ENCODE measurements around the gene CCDC141.

Gene CCDC141

DNA sequence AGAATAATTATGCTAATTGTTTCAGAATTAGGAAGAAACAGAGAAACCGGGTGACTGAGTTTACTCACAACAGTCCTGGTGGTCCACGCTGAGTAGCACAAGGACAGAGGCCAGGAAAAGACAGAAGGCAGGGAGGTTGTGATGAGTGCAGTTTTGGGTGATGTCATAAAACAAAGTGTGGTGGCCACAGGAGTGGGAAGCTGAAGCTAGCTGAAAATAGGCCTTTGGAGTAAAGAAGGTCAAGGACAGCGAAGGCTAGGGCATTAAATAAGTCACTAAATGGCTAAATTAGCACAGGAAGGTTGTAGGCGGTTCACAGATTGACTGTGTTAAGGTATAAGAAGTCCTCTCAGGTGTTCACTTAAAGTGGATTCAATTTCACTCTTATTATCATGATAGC is 121.9 kb downstream of the CCDC141 start:
- ChIA-PET CTCF (interaction anchor here (1.3 kb wide), 1 partner anchor 11 kb away, joined by 5 read pairs; no protein-coding TSS in a partner anchor), POLR2A (no interaction called here)

DNA sequence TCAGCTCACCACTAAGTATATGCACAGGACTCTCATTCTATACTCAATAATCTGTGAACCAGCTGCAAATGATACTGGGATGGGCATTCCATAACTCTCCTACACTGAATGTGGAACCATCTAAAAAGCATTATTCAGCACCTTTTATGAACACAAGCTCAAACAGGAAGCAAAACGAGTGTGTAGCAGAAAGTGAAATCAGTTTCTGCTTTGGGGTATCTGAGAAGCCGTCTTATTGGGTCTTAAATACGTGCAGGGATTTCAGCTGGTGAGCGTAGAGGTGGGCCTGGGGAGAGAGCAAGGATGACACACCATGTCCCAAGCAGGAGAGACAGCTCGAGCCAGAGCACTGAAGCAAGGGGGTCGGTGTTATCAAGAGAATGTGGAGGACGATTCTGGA is 122.8 kb downstream of the CCDC141 start:
- no peak overlapping the region for H3K4me3 ChIP-seq (ENCODE audit: control insufficient read depth in 1 of 7, extremely low read depth in 1 of 7, insufficient read depth in 4 of 7, low read depth in 2 of 7, low read length in 6 of 7)
- peaks cover 0 to 1% (median 0%) of the 10 kb centered on the region in 5 experiments for H3K27me3 ChIP-seq (replicated peaks in 2 of 5; ENCODE audit: control insufficient read depth in 4 of 5, insufficient read depth in 5 of 5, low read length in 4 of 5)
- H3K4me1 ChIP-seq (ENCODE audit: control extremely low read depth in 1 of 4, control insufficient read depth in 4 of 4, insufficient read depth in 4 of 4, low read length in 3 of 4) = no peaks in the 10 kb centered on the region
- H3K27ac ChIP-seq (ENCODE audit: insufficient read depth in 1 of 2, low read depth in 1 of 2, low read length in 2 of 2, poor library complexity in 1 of 2, severe bottlenecking in 2 of 2) = no peak overlapping the region
- no peak for DNase-seq
- H3K36me3 ChIP-seq (ENCODE audit: control insufficient read depth in 4 of 4, insufficient read depth in 4 of 4, low read length in 3 of 4) = peaks cover 0 to 2% (median 0%) of the 10 kb centered on the region in 4 experiments
- ChIA-PET CTCF (interaction anchor here (1.3 kb wide), 1 partner anchor 10 kb away, joined by 5 read pairs; no protein-coding TSS in a partner anchor), POLR2A (no interaction called here)
- peaks cover 0 to 4% (median 0%) of the 10 kb centered on the region in 5 experiments for H3K9me3 ChIP-seq (ENCODE audit: control extremely low read depth in 1 of 5, control insufficient read depth in 4 of 5, insufficient read depth in 2 of 5, low read depth in 1 of 5, low read length in 4 of 5)
- WGBS (ENCODE audit: insufficient coverage) = 72% methylated on average over 6 of the region's 7 CpGs

More for the DNA sequence above, 121.9 kb downstream of the CCDC141 start:
- WGBS (ENCODE audit: insufficient coverage) = 100% methylated on average over 2 of the region's 4 CpGs
- peaks cover 0 to 2% (median 0%) of the 10 kb centered on the region in 4 experiments for H3K36me3 ChIP-seq (ENCODE audit: control insufficient read depth in 4 of 4, insufficient read depth in 4 of 4, low read length in 3 of 4)
- no peak for DNase-seq
- H3K27ac ChIP-seq (ENCODE audit: insufficient read depth in 1 of 2, low read depth in 1 of 2, low read length in 2 of 2, poor library complexity in 1 of 2, severe bottlenecking in 2 of 2) = no peak overlapping the region
- peaks cover 0 to 1% (median 0%) of the 10 kb centered on the region in 5 experiments for H3K27me3 ChIP-seq (replicated peaks in 2 of 5; ENCODE audit: control insufficient read depth in 4 of 5, insufficient read depth in 5 of 5, low read length in 4 of 5)
- no peaks in the 10 kb centered on the region for H3K4me1 ChIP-seq (ENCODE audit: control extremely low read depth in 1 of 4, control insufficient read depth in 4 of 4, insufficient read depth in 4 of 4, low read length in 3 of 4)
- H3K9me3 ChIP-seq (ENCODE audit: control extremely low read depth in 1 of 5, control insufficient read depth in 4 of 5, insufficient read depth in 2 of 5, low read depth in 1 of 5, low read length in 4 of 5) = peaks cover 0 to 4% (median 0%) of the 10 kb centered on the region in 5 experiments
- no peak overlapping the region for H3K4me3 ChIP-seq (ENCODE audit: control insufficient read depth in 1 of 7, extremely low read depth in 1 of 7, insufficient read depth in 4 of 7, low read depth in 2 of 7, low read length in 6 of 7)

GRCh38 chr2:178924817-178925216 is 125.1 kb downstream of the CCDC141 start:
- WGBS (ENCODE audit: insufficient coverage) = no CpG with 5 or more reads among the region's 1 CpG
- H3K36me3 ChIP-seq (ENCODE audit: control insufficient read depth in 4 of 4, insufficient read depth in 4 of 4, low read length in 3 of 4) = peaks cover 0 to 2% (median 0%) of the 10 kb centered on the region in 4 experiments
- H3K27me3 ChIP-seq (replicated peaks in 2 of 5; ENCODE audit: control insufficient read depth in 4 of 5, insufficient read depth in 5 of 5, low read length in 4 of 5) = peaks cover 0 to 1% (median 0%) of the 10 kb centered on the region in 5 experiments
- CTCF ChIA-PET = no interaction called here
- no peaks in the 10 kb centered on the region for H3K4me1 ChIP-seq (ENCODE audit: control extremely low read depth in 1 of 4, control insufficient read depth in 4 of 4, insufficient read depth in 4 of 4, low read length in 3 of 4)
- no peak overlapping the region for H3K4me3 ChIP-seq (ENCODE audit: control insufficient read depth in 1 of 7, extremely low read depth in 1 of 7, insufficient read depth in 4 of 7, low read depth in 2 of 7, low read length in 6 of 7)
- POLR2A ChIA-PET = no interaction called here
- no peak overlapping the region for H3K27ac ChIP-seq (ENCODE audit: insufficient read depth in 1 of 2, low read depth in 1 of 2, low read length in 2 of 2, poor library complexity in 1 of 2, severe bottlenecking in 2 of 2)
- no peak for DNase-seq
- no peaks in the 10 kb centered on the region for H3K9me3 ChIP-seq (ENCODE audit: control extremely low read depth in 1 of 5, control insufficient read depth in 4 of 5, insufficient read depth in 2 of 5, low read depth in 1 of 5, low read length in 4 of 5)

DNA sequence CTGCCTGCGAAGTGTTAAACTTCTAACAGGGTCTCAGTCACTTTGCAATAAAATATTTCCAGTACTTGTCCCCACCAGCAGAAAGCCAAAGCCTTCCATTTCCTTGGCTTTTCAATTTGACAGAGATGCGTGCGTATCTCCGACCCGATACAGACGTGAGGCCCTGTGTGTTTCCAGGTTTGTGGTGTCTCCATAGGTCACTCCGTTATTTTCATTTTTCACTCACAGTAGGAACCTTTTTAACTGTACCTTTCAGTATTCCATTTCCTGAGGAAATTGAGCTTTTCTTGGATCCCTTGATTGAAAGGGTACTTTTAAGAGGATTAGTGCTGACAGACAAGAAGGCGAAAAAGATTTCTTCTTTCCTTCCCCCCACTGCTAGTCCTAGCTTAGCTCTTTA is 126.4 kb downstream of the CCDC141 start:
- Histone ChIP-seq H3K27me3 (replicated peaks in 2 of 5; ENCODE audit: control insufficient read depth in 4 of 5, insufficient read depth in 5 of 5, low read length in 4 of 5) (peaks cover 0 to 1% (median 0%) of the 10 kb centered on the region in 5 experiments), H3K36me3 (ENCODE audit: control insufficient read depth in 4 of 4, insufficient read depth in 4 of 4, low read length in 3 of 4) (peaks cover 0 to 2% (median 0%) of the 10 kb centered on the region in 4 experiments), H3K4me3 (ENCODE audit: control insufficient read depth in 1 of 7, extremely low read depth in 1 of 7, insufficient read depth in 4 of 7, low read depth in 2 of 7, low read length in 6 of 7) (no peak overlapping the region), H3K4me1 (ENCODE audit: control extremely low read depth in 1 of 4, control insufficient read depth in 4 of 4, insufficient read depth in 4 of 4, low read length in 3 of 4) (no peaks in the 10 kb centered on the region), H3K9me3 (ENCODE audit: control extremely low read depth in 1 of 5, control insufficient read depth in 4 of 5, insufficient read depth in 2 of 5, low read depth in 1 of 5, low read length in 4 of 5) (no peaks in the 10 kb centered on the region), H3K27ac (ENCODE audit: insufficient read depth in 1 of 2, low read depth in 1 of 2, low read length in 2 of 2, poor library complexity in 1 of 2, severe bottlenecking in 2 of 2) (no peak overlapping the region)
- no peak for DNase-seq
- 100% methylated on average over 6 of the region's 8 CpGs for WGBS (ENCODE audit: insufficient coverage)
- CTCF ChIA-PET = no interaction called here
- POLR2A ChIA-PET = no interaction called here

DNA sequence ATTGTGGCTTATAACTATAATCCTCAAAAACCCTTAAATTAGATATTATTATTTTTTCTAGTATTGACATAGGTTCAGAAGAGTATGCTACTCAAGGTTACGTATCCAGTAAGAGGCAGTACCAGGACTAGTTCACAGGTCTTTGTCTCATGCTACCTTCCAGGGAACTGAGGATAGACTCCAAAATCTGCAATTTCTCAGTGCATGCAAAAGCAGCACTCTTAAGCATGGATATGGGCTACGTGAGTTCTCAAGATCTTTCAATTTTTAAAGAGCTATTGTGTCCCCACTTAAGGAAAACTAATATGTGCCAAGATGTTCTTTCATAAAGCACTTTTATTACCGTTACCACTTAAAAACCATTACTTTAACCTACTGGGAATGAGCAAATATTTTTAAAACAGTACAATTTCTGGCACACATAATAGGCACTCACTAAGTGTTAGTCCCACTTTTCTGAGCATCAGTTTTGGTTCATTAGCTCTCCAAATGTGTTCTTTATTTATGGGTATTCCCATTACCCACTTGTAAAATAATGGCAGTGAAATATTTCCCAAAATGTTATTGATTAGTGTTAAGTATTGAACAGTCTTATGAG is 128.9 kb downstream of the CCDC141 start:
- DNase-seq = no peak
- H3K4me3 ChIP-seq (ENCODE audit: control insufficient read depth in 1 of 7, extremely low read depth in 1 of 7, insufficient read depth in 4 of 7, low read depth in 2 of 7, low read length in 6 of 7) = no peak overlapping the region
- no peaks in the 10 kb centered on the region for H3K4me1 ChIP-seq (ENCODE audit: control extremely low read depth in 1 of 4, control insufficient read depth in 4 of 4, insufficient read depth in 4 of 4, low read length in 3 of 4)
- H3K9me3 ChIP-seq (ENCODE audit: control extremely low read depth in 1 of 5, control insufficient read depth in 4 of 5, insufficient read depth in 2 of 5, low read depth in 1 of 5, low read length in 4 of 5) = no peaks in the 10 kb centered on the region
- POLR2A ChIA-PET = no interaction called here
- peaks cover 0 to 2% (median 0%) of the 10 kb centered on the region in 4 experiments for H3K36me3 ChIP-seq (ENCODE audit: control insufficient read depth in 4 of 4, insufficient read depth in 4 of 4, low read length in 3 of 4)
- peaks cover 0 to 1% (median 0%) of the 10 kb centered on the region in 5 experiments for H3K27me3 ChIP-seq (replicated peaks in 2 of 5; ENCODE audit: control insufficient read depth in 4 of 5, insufficient read depth in 5 of 5, low read length in 4 of 5)
- CTCF ChIA-PET = no interaction called here
- 100% methylated on average over 2 of the region's 3 CpGs for WGBS (ENCODE audit: insufficient coverage)
- H3K27ac ChIP-seq (ENCODE audit: insufficient read depth in 1 of 2, low read depth in 1 of 2, low read length in 2 of 2, poor library complexity in 1 of 2, severe bottlenecking in 2 of 2) = no peak overlapping the region

GRCh38 chr2:178917555-178917954 is 132.4 kb downstream of the CCDC141 start:
- H3K36me3 ChIP-seq (ENCODE audit: control insufficient read depth in 4 of 4, insufficient read depth in 4 of 4, low read length in 3 of 4) = no peaks in the 10 kb centered on the region
- H3K27me3 ChIP-seq (replicated peaks in 2 of 5; ENCODE audit: control insufficient read depth in 4 of 5, insufficient read depth in 5 of 5, low read length in 4 of 5) = no peaks in the 10 kb centered on the region
- CTCF ChIA-PET = interaction anchor here (1.3 to 1.6 kb wide), 2 partner anchors 10 to 13 kb away, joined by 4 to 5 read pairs; no protein-coding TSS in a partner anchor
- no peak overlapping the region for H3K4me3 ChIP-seq (ENCODE audit: control insufficient read depth in 1 of 7, extremely low read depth in 1 of 7, insufficient read depth in 4 of 7, low read depth in 2 of 7, low read length in 6 of 7)
- DNase-seq = no peak
- no peaks in the 10 kb centered on the region for H3K4me1 ChIP-seq (ENCODE audit: control extremely low read depth in 1 of 4, control insufficient read depth in 4 of 4, insufficient read depth in 4 of 4, low read length in 3 of 4)
- POLR2A ChIA-PET = no interaction called here
- H3K9me3 ChIP-seq (ENCODE audit: control extremely low read depth in 1 of 5, control insufficient read depth in 4 of 5, insufficient read depth in 2 of 5, low read depth in 1 of 5, low read length in 4 of 5) = no peaks in the 10 kb centered on the region
- no peak overlapping the region for H3K27ac ChIP-seq (ENCODE audit: insufficient read depth in 1 of 2, low read depth in 1 of 2, low read length in 2 of 2, poor library complexity in 1 of 2, severe bottlenecking in 2 of 2)
- 100% methylated on average over 1 of the region's 4 CpGs for WGBS (ENCODE audit: insufficient coverage)

DNA sequence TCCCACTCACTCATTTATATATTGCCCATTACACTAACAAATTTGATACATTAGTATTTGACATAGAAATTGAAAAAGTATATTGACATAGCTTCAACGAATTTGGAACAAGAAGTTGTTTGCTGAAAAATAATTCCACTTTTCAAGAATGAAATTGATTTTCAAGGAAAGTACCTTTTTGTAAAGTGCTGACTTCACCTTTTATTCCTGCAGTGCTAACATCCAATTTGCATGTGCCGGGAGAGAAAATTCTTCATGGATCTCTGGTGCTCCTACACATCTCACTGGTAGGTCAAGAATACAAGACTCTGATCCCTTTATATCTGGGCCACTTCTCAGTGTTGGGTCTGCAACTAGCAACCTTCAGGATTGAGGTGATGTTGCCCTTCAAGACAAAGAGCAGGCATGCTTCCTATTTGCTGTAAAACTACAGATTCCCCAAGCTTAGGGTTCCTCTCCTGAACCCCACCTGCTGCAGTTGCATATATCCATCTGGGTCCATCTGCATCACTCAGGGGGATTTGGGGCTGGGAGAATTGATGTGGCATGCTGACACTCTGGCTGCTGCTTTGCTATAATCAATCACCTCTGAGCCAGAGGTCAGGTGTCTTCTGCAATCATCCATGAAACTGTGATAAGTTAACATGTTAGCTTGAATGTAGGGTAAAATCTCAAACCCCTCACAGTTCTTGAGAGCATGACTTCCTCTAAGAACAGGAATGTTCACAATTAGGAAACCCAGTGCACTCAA is 134.3 kb downstream of the CCDC141 start:
- H3K4me1 ChIP-seq (ENCODE audit: control extremely low read depth in 1 of 4, control insufficient read depth in 4 of 4, insufficient read depth in 4 of 4, low read length in 3 of 4) = no peaks in the 10 kb centered on the region
- no peak overlapping the region for H3K4me3 ChIP-seq (ENCODE audit: control insufficient read depth in 1 of 7, extremely low read depth in 1 of 7, insufficient read depth in 4 of 7, low read depth in 2 of 7, low read length in 6 of 7)
- DNase-seq = no peak
- ChIA-PET POLR2A (no interaction called here), CTCF (interaction anchor here (0.8 to 2.1 kb wide), 5 partner anchors 12 to 214 kb away, joined by 3 to 6 read pairs (median 5); no protein-coding TSS in a partner anchor)
- no peaks in the 10 kb centered on the region for H3K36me3 ChIP-seq (ENCODE audit: control insufficient read depth in 4 of 4, insufficient read depth in 4 of 4, low read length in 3 of 4)
- H3K27me3 ChIP-seq (replicated peaks in 2 of 5; ENCODE audit: control insufficient read depth in 4 of 5, insufficient read depth in 5 of 5, low read length in 4 of 5) = no peaks in the 10 kb centered on the region
- H3K27ac ChIP-seq (ENCODE audit: insufficient read depth in 1 of 2, low read depth in 1 of 2, low read length in 2 of 2, poor library complexity in 1 of 2, severe bottlenecking in 2 of 2) = no peak overlapping the region
- 100% methylated on average over 1 of the region's 2 CpGs for WGBS (ENCODE audit: insufficient coverage)
- H3K9me3 ChIP-seq (ENCODE audit: control extremely low read depth in 1 of 5, control insufficient read depth in 4 of 5, insufficient read depth in 2 of 5, low read depth in 1 of 5, low read length in 4 of 5) = no peaks in the 10 kb centered on the region
